Measurements from ENCODE around the gene IL2RA.
"Not testable (repeated sequence)": the region's sequence is repeated elsewhere in the genome, so short reads cannot be mapped to it uniquely, and the experiment has no call there.

The IL2RA gene

GRCh38 chr10:6062101-6062771, at the start of gene IL2RA:
IL2RA (minus strand) TSS chr10:6062367; CDS start chr10:6062151, 216 bp downstream.
- in situ Hi-C loops (cut with HindIII; ENCODE audit: low sequenced_read_pairs), result no loop called here

GRCh38 chr10:6110136-6110535, 48.0 kb upstream of the IL2RA start:
- in situ Hi-C loops (cut with HindIII; ENCODE audit: low sequenced_read_pairs), result no loop called here

GRCh38 chr10:6109444-6109775, 47.2 kb upstream of the IL2RA start:
- in situ Hi-C loops (cut with HindIII; ENCODE audit: low sequenced_read_pairs), result no loop called here

- in situ Hi-C loops (cut with HindIII; ENCODE audit: low sequenced_read_pairs), result no loop called here
Measured at GRCh38 chr10:6108631-6109443, 46.7 kb upstream of the IL2RA start.

- in situ Hi-C loops (cut with HindIII; ENCODE audit: low sequenced_read_pairs), result no loop called here
Measured at GRCh38 chr10:6108072-6108471, 45.9 kb upstream of the IL2RA start.

- in situ Hi-C loops (cut with HindIII; ENCODE audit: low sequenced_read_pairs), result not testable (repeated sequence)
Measured at GRCh38 chr10:6107616-6108015, 45.4 kb upstream of the IL2RA start.

- in situ Hi-C loops (cut with HindIII; ENCODE audit: low sequenced_read_pairs), result no loop called here
Measured at GRCh38 chr10:6103591-6103990, 41.4 kb upstream of the IL2RA start.

- in situ Hi-C loops (cut with HindIII; ENCODE audit: low sequenced_read_pairs), result no loop called here
Measured at GRCh38 chr10:6102128-6102527, 40.0 kb upstream of the IL2RA start.

- in situ Hi-C loops (cut with HindIII; ENCODE audit: low sequenced_read_pairs), result no loop called here
Measured at GRCh38 chr10:6101181-6101580, 39.0 kb upstream of the IL2RA start.

GRCh38 chr10:6100370-6100769, 38.2 kb upstream of the IL2RA start:
- in situ Hi-C loops (cut with HindIII; ENCODE audit: low sequenced_read_pairs), result no loop called here

- in situ Hi-C loops (cut with HindIII; ENCODE audit: low sequenced_read_pairs), result loop anchor here (25.0 kb wide), 1 partner anchor 289 kb away; no protein-coding TSS in a partner anchor
Measured at GRCh38 chr10:6098156-6098555, 36.0 kb upstream of the IL2RA start.

- in situ Hi-C loops (cut with HindIII; ENCODE audit: low sequenced_read_pairs), result loop anchor here (25.0 kb wide), 1 partner anchor 290 kb away; no protein-coding TSS in a partner anchor
Measured at GRCh38 chr10:6097063-6097462, 34.9 kb upstream of the IL2RA start.

GRCh38 chr10:6095810-6096570, 33.8 kb upstream of the IL2RA start:
- in situ Hi-C loops (cut with HindIII; ENCODE audit: low sequenced_read_pairs), result loop anchor here (25.0 kb wide), 1 partner anchor 291 kb away; no protein-coding TSS in a partner anchor

- in situ Hi-C loops (cut with HindIII; ENCODE audit: low sequenced_read_pairs), result loop anchor here (25.0 kb wide), 1 partner anchor 295 kb away; no protein-coding TSS in a partner anchor
Measured at GRCh38 chr10:6092731-6093130, 30.6 kb upstream of the IL2RA start.

- in situ Hi-C loops (cut with HindIII; ENCODE audit: low sequenced_read_pairs), result loop anchor here (25.0 kb wide), 1 partner anchor 296 kb away; no protein-coding TSS in a partner anchor
Measured at GRCh38 chr10:6091630-6092029, 29.5 kb upstream of the IL2RA start.

- in situ Hi-C loops (cut with HindIII; ENCODE audit: low sequenced_read_pairs), result loop anchor here (5.0 to 25.0 kb wide), 2 partner anchors 103 to 298 kb away; no protein-coding TSS in a partner anchor
Measured at GRCh38 chr10:6089334-6090219, 27.4 kb upstream of the IL2RA start.

GRCh38 chr10:6088721-6089333, 26.7 kb upstream of the IL2RA start, which contains the start of gene RBM17:
RBM17 (plus strand) TSS chr10:6089034; CDS start chr10:6097066, 8,032 bp downstream.
- in situ Hi-C loops (cut with HindIII; ENCODE audit: low sequenced_read_pairs), result loop anchor here (5.0 to 25.0 kb wide), 2 partner anchors 103 to 298 kb away; no protein-coding TSS in a partner anchor

- in situ Hi-C loops (cut with HindIII; ENCODE audit: low sequenced_read_pairs), result loop anchor here (5.0 to 25.0 kb wide), 2 partner anchors 106 to 301 kb away; no protein-coding TSS in a partner anchor
Measured at GRCh38 chr10:6086375-6087233, 24.4 kb upstream of the IL2RA start.

Measured in endothelial cell of hepatic sinusoid (primary cell).